ENCODE measurements around the gene FAM118B. TPM values are rescaled to one million over a fixed set of nuclear protein-coding genes. Genes with fewer than 3 reads are reported as not detected.

The FAM118B gene
- total RNA-seq, 1 donor from 2014 or later, result 32.4 TPM

GRCh38 chr11:126310200-126310991 lies 98.8 kb downstream of the FAM118B start:
- H3K4me3 Mint-ChIP-seq (ENCODE audit: low read depth), result no peak overlapping the region
- peak; percentile 90 for TF ChIP-seq CTCF (IDR thresholded peaks at IDR 0.05; ENCODE audit: unreplicated experiment)
- peak overlapping the region; percentile 3 for H3K27ac Mint-ChIP-seq
- H3K4me1 Mint-ChIP-seq (ENCODE audit: low read depth), result peaks cover 6% of the 10 kb centered on the region
- H3K9me3 Mint-ChIP-seq (ENCODE audit: low read depth), result no peaks in the 10 kb centered on the region
- DNase-seq (ENCODE audit: low spot score, unreplicated experiment), result peak; percentile 69
- H3K36me3 Mint-ChIP-seq (ENCODE audit: insufficient read depth), result no peaks in the 10 kb centered on the region
- no peaks in the 10 kb centered on the region for H3K27me3 Mint-ChIP-seq

GRCh38 chr11:126310992-126311310 lies 99.4 kb downstream of the FAM118B start:
- no peak overlapping the region for H3K27ac Mint-ChIP-seq
- no peaks in the 10 kb centered on the region for H3K27me3 Mint-ChIP-seq
- TF ChIP-seq CTCF (IDR thresholded peaks at IDR 0.05; ENCODE audit: unreplicated experiment), result no peak
- no peaks in the 10 kb centered on the region for H3K9me3 Mint-ChIP-seq (ENCODE audit: low read depth)
- peaks cover 5% of the 10 kb centered on the region for H3K4me1 Mint-ChIP-seq (ENCODE audit: low read depth)
- H3K36me3 Mint-ChIP-seq (ENCODE audit: insufficient read depth), result peaks cover 1% of the 10 kb centered on the region
- DNase-seq (ENCODE audit: low spot score, unreplicated experiment), result no peak
- no peak overlapping the region for H3K4me3 Mint-ChIP-seq (ENCODE audit: low read depth)

- no peaks in the 10 kb centered on the region for H3K27me3 Mint-ChIP-seq
- no peak overlapping the region for H3K27ac Mint-ChIP-seq
These were observed 100.1 kb downstream of the FAM118B start for GRCh38 chr11:126311401-126312291.

More at GRCh38 chr11:126311401-126312291, 100.1 kb downstream of the FAM118B start:
- no peak overlapping the region for H3K4me3 Mint-ChIP-seq (ENCODE audit: low read depth)
- TF ChIP-seq CTCF (IDR thresholded peaks at IDR 0.05; ENCODE audit: unreplicated experiment), result no peak
- DNase-seq (ENCODE audit: low spot score, unreplicated experiment), result no peak
- H3K36me3 Mint-ChIP-seq (ENCODE audit: insufficient read depth), result peaks cover 7% of the 10 kb centered on the region
- H3K4me1 Mint-ChIP-seq (ENCODE audit: low read depth), result peaks cover 5% of the 10 kb centered on the region
- no peaks in the 10 kb centered on the region for H3K9me3 Mint-ChIP-seq (ENCODE audit: low read depth)

Other genes starting within 250 kb of the FAM118B start
- 24.9 and 26.4 TPM in 2 replicates for gene CDON, start 148.9 kb upstream of the FAM118B start, total RNA-seq
- gene RPUSD4, start 132 bp upstream of the FAM118B start, total RNA-seq, result 41.0 and 44.1 TPM in 2 replicates
- 79.2 and 80.9 TPM in 2 replicates for gene SRPRA, start 57.1 kb downstream of the FAM118B start, total RNA-seq
- 63.8 and 64.7 TPM in 2 replicates for gene FOXRED1, start 57.4 kb downstream of the FAM118B start, total RNA-seq
- gene TIRAP, start 71.3 kb downstream of the FAM118B start, total RNA-seq, result 12.8 and 14.3 TPM in 2 replicates
- 14.1 and 17.9 TPM in 2 replicates for gene DCPS, start 92.3 kb downstream of the FAM118B start, total RNA-seq
- 7.8 and 8.8 TPM in 2 replicates for gene ST3GAL4, start 143.9 kb downstream of the FAM118B start, total RNA-seq

Data from progenitor cell of endocrine pancreas (in vitro differentiated cells).